ENCODE data around the gene GIMAP8. TPM values are rescaled to one million over a fixed set of nuclear protein-coding genes. Genes with fewer than 3 reads are reported as not detected.
"Not testable (repeated sequence)": the region's sequence is repeated elsewhere in the genome, so short reads cannot be mapped to it uniquely, and the experiment has no call there.

The GIMAP8 gene
- total RNA-seq, 2 donors from 2014 or later: 10.3 to 16.4 TPM

- H3K9me3 Mint-ChIP-seq: no peaks in the 10 kb centered on the region
Observed at GRCh38 chr7:150481186-150481920, 30.9 kb downstream of the GIMAP8 start.

GRCh38 chr7:150481922-150482321 is 31.5 kb downstream of the GIMAP8 start:
- no peaks in the 10 kb centered on the region for H3K27me3 Mint-ChIP-seq
- ATAC-seq (replicated peaks): peak; percentile 9
- no peaks in the 10 kb centered on the region for H3K9me3 Mint-ChIP-seq
- H3K27ac Mint-ChIP-seq: peak overlapping the region; percentile 95
- peak overlapping the region; percentile 85 for H3K4me3 Mint-ChIP-seq
- H3K4me1 Mint-ChIP-seq: peaks cover 68% of the 10 kb centered on the region
- peaks cover 18% of the 10 kb centered on the region for H3K36me3 Mint-ChIP-seq (ENCODE audit: low read depth)

More at GRCh38 chr7:150481186-150481920, 30.9 kb downstream of the GIMAP8 start:
- no peaks in the 10 kb centered on the region for H3K27me3 Mint-ChIP-seq
- peak overlapping the region; percentile 85 for H3K4me3 Mint-ChIP-seq
- ATAC-seq (replicated peaks): peak; percentile 65
- peak overlapping the region; percentile 95 for H3K27ac Mint-ChIP-seq
- H3K36me3 Mint-ChIP-seq (ENCODE audit: low read depth): peaks cover 23% of the 10 kb centered on the region
- peaks cover 73% of the 10 kb centered on the region for H3K4me1 Mint-ChIP-seq

GRCh38 chr7:150483514-150483913 is 33.1 kb downstream of the GIMAP8 start:
- not testable (repeated sequence) for H3K36me3 Mint-ChIP-seq (ENCODE audit: low read depth); H3K9me3 Mint-ChIP-seq; ATAC-seq (replicated peaks); H3K27me3 Mint-ChIP-seq
- peaks cover 59% of the 10 kb centered on the region for H3K4me1 Mint-ChIP-seq
- peak overlapping the region; percentile 85 for H3K4me3 Mint-ChIP-seq
- H3K27ac Mint-ChIP-seq: peak overlapping the region; percentile 95

GRCh38 chr7:150484071-150484470 is 33.6 kb downstream of the GIMAP8 start:
- peaks cover 53% of the 10 kb centered on the region for H3K4me1 Mint-ChIP-seq
- peak; percentile 30 for ATAC-seq (replicated peaks)
- not testable (repeated sequence) for H3K9me3 Mint-ChIP-seq; H3K27me3 Mint-ChIP-seq; H3K36me3 Mint-ChIP-seq (ENCODE audit: low read depth)
- H3K27ac Mint-ChIP-seq: peak overlapping the region; percentile 95
- H3K4me3 Mint-ChIP-seq: peak overlapping the region; percentile 85

- Mint-ChIP-seq H3K4me3 (no peak overlapping the region), H3K27ac (no peak overlapping the region), H3K4me1 (peaks cover 30% of the 10 kb centered on the region), H3K27me3 (no peaks in the 10 kb centered on the region), H3K36me3 (ENCODE audit: low read depth) (no peaks in the 10 kb centered on the region), H3K9me3 (no peaks in the 10 kb centered on the region)
- peak; percentile 47 for ATAC-seq (replicated peaks)
Observed at GRCh38 chr7:150487625-150488024, 37.2 kb downstream of the GIMAP8 start.

- no peaks in the 10 kb centered on the region for H3K9me3 Mint-ChIP-seq
- no peaks in the 10 kb centered on the region for H3K27me3 Mint-ChIP-seq
- H3K4me3 Mint-ChIP-seq: no peak overlapping the region
- ATAC-seq (replicated peaks): no peak
- H3K4me1 Mint-ChIP-seq: peaks cover 10% of the 10 kb centered on the region
- H3K27ac Mint-ChIP-seq: no peak overlapping the region
- no peaks in the 10 kb centered on the region for H3K36me3 Mint-ChIP-seq (ENCODE audit: low read depth)
Observed at GRCh38 chr7:150489782-150490181, 39.4 kb downstream of the GIMAP8 start.

GRCh38 chr7:150493442-150493841 is 43.0 kb downstream of the GIMAP8 start:
- not testable (repeated sequence) for H3K4me1 Mint-ChIP-seq; H3K27me3 Mint-ChIP-seq; H3K4me3 Mint-ChIP-seq; H3K36me3 Mint-ChIP-seq (ENCODE audit: low read depth); H3K27ac Mint-ChIP-seq; H3K9me3 Mint-ChIP-seq; ATAC-seq (replicated peaks)

GRCh38 chr7:150502519-150502918 is 52.1 kb downstream of the GIMAP8 start:
- Mint-ChIP-seq H3K9me3 (peaks cover 11% of the 10 kb centered on the region), H3K36me3 (ENCODE audit: low read depth) (no peaks in the 10 kb centered on the region), H3K4me3 (peak overlapping the region; percentile 79), H3K4me1 (peaks cover 47% of the 10 kb centered on the region), H3K27ac (peak overlapping the region; percentile 95), H3K27me3 (no peaks in the 10 kb centered on the region)
- ATAC-seq (replicated peaks): peak; percentile 72

- Mint-ChIP-seq H3K27me3 (no peaks in the 10 kb centered on the region), H3K4me3 (peak overlapping the region; percentile 79)
- ATAC-seq (replicated peaks): peak; percentile 53
Observed at GRCh38 chr7:150503155-150503554, 52.7 kb downstream of the GIMAP8 start.

GRCh38 chr7:150503581-150503980 is 53.2 kb downstream of the GIMAP8 start:
- Mint-ChIP-seq H3K4me3 (peak overlapping the region; percentile 79), H3K27me3 (no peaks in the 10 kb centered on the region), H3K36me3 (ENCODE audit: low read depth) (no peaks in the 10 kb centered on the region), H3K9me3 (peaks cover 8% of the 10 kb centered on the region), H3K27ac (peak overlapping the region; percentile 95), H3K4me1 (peaks cover 57% of the 10 kb centered on the region)
- ATAC-seq (replicated peaks): peak; percentile 62

More at GRCh38 chr7:150503155-150503554, 52.7 kb downstream of the GIMAP8 start:
- Mint-ChIP-seq H3K36me3 (ENCODE audit: low read depth) (no peaks in the 10 kb centered on the region), H3K9me3 (peaks cover 9% of the 10 kb centered on the region), H3K27ac (peak overlapping the region; percentile 95), H3K4me1 (peaks cover 53% of the 10 kb centered on the region)

GRCh38 chr7:150507947-150508602 is 57.6 kb downstream of the GIMAP8 start:
- Mint-ChIP-seq H3K4me1 (peaks cover 64% of the 10 kb centered on the region), H3K36me3 (ENCODE audit: low read depth) (no peaks in the 10 kb centered on the region), H3K27ac (peak overlapping the region; percentile 57), H3K9me3 (peaks cover 7% of the 10 kb centered on the region), H3K27me3 (no peaks in the 10 kb centered on the region), H3K4me3 (peak overlapping the region; percentile 93)
- peak; percentile 55 for ATAC-seq (replicated peaks)

- Mint-ChIP-seq H3K27me3 (no peaks in the 10 kb centered on the region), H3K4me3 (peak overlapping the region; percentile 93), H3K27ac (peak overlapping the region; percentile 94), H3K4me1 (peaks cover 42% of the 10 kb centered on the region), H3K36me3 (ENCODE audit: low read depth) (no peaks in the 10 kb centered on the region), H3K9me3 (peaks cover 7% of the 10 kb centered on the region)
- peak; percentile 6 for ATAC-seq (replicated peaks)
Observed at GRCh38 chr7:150511048-150511447, 60.6 kb downstream of the GIMAP8 start.

GRCh38 chr7:150513758-150514157 is 63.3 kb downstream of the GIMAP8 start:
- H3K27me3 Mint-ChIP-seq: no peaks in the 10 kb centered on the region
- no peak for ATAC-seq (replicated peaks)
- peaks cover 3% of the 10 kb centered on the region for H3K9me3 Mint-ChIP-seq
- peaks cover 15% of the 10 kb centered on the region for H3K36me3 Mint-ChIP-seq (ENCODE audit: low read depth)
- H3K4me3 Mint-ChIP-seq: peak overlapping the region; percentile 93
- H3K27ac Mint-ChIP-seq: peak overlapping the region; percentile 94
- H3K4me1 Mint-ChIP-seq: peaks cover 21% of the 10 kb centered on the region

GRCh38 chr7:150514748-150515222 is 64.4 kb downstream of the GIMAP8 start, which contains the start of gene GIMAP7:
Gene GIMAP7 (plus strand): TSS chr7:150514872. CDS start chr7:150519975, 5,103 bp downstream.
- H3K9me3 Mint-ChIP-seq: no peaks in the 10 kb centered on the region
- no peaks in the 10 kb centered on the region for H3K27me3 Mint-ChIP-seq
- H3K4me3 Mint-ChIP-seq: peak within 1 kb of the TSS; percentile 93
- H3K27ac Mint-ChIP-seq: peak within 1 kb of the TSS; percentile 94
- H3K36me3 Mint-ChIP-seq (ENCODE audit: low read depth): peaks cover 21% of the 10 kb centered on the region
- H3K4me1 Mint-ChIP-seq: peaks cover 18% of the 10 kb centered on the region
- ATAC-seq (replicated peaks): peak; percentile 76

Measured in activated T-helper 17 cell treated with anti-CD3 and anti-CD28 coated beads, Interleukin-2, amount 50 U/mL, for 72 hours (primary cell).